Stimulated activated CD4-positive, alpha-beta T cell treated with anti-CD3 and anti-CD28 coated beads, Interleukin-4, amount 100 ng/mL, for 24 hours (primary cell): Measurements from ENCODE around the gene PTGFRN.
"Not testable (repeated sequence)": the region's sequence is repeated elsewhere in the genome, so short reads cannot be mapped to it uniquely, and the experiment has no call there.

Experiments
- DNase-seq: peaks from one replicate; pipeline ENCODE4 v3.0.0-alpha.2; 2020

Gene PTGFRN

DNA sequence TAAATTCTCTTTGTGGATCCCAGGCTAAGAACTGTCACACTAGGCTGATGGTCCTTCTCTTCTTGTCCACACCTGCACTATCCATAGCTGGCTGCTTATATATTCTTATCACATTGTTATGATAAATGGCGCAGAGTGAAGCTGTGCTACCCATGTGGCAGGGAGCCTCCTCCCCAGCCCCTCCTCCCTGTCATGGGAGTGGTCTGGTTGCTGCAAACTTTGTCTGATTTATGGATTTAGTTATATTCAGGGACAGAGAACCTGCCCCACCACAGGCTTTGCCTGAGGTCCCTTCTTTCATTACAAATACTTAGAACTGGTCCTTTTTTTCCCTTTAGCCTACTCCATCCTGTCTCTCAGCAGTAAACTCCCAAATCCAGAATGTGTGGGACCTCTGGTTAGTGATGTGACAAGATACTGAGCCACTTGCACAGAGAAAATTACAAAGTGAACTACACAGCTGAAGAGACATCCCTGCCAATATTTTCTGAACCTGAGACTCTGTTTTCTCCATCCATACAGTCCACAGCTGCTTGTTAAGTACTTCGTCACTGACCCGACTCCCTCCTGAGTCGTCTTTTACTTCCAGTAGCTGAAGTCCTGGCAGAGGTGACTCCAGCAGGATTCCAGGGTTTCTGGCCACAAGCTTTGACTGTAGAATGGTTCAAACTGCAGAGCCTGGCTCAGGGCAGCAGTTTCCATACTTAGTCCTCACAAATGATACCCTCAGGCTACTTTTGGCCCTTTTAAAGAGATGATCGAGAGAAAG is 37.6 kb downstream of the PTGFRN start:
- DNase-seq, result no peak

DNA sequence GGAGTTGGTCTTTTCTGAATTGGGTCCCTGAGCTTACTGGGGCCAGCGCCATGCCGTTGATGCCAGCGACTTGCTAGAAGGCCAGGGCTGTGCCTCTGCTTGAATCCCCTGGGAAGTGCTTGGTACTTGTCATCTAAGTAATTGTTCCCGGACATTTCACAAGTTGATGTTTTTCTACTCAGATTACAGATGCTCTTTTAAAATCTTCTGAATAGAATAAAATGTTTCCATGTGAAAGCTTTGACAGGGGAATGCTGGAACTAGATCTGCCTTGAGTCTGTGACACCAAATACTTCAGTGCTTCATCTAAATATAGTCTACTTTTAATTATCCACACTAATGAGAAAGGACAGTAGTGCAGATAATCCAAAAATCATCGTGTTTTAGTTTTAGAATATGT is 38.3 kb downstream of the PTGFRN start:
- DNase-seq, result no peak

DNA sequence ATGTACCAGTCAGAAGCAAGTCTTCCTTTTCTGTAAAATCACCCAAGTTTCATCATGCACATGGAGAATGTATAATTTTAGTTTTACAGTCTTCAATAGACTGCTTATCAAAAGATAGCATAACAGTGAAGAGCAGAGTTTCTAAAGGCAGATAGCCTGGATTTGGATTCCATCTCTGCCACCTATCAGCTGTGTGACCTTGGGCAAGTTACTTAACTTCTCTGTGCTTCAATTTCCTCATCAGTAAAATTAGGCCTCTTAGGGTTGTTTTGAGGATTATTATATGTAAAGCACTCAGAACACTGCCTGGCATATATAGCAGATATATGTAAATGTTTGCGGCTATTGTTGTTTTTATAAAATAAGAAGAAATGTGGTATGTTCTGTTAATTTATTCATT is 38.9 kb downstream of the PTGFRN start:
- no peak for DNase-seq

GRCh38 chr1:116949213-116949985 is 39.7 kb downstream of the PTGFRN start:
- DNase-seq, result no peak

GRCh38 chr1:116950517-116951199 is 40.9 kb downstream of the PTGFRN start:
- no peak for DNase-seq

DNA sequence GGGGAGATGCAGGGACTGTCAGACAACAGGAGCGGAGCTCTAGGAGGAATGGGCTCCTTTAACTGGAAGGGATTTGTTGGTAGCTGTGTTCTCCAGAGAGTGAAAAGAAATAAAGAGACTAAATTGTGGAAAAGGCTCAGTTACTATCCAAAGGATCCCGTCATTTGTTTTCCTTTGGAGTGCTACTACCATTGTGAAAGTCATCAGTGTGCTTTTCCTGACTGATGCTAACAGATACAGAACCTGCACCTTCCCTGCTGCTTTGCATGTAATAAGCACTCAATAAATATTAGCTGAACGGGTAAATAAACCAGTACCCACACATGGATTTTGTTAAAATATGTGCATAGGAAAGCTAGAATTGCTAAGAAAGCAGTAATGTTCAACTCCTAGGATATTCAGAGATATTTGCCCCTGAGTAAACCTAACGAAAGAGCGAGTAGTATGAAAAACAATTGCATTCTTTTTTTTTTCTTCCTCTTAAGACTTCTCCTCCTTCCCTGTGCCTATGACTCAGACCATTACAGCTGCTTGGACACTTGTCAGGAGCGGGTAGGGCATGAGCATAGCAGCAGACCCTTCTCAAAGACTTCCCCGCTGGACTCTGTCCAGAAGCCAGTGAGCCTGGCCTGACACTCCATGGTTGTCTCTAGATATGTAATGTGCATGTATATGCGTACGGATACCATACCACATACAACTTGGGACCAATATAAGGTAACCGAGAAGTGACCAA is 41.7 kb downstream of the PTGFRN start:
- DNase-seq, result no peak

DNA sequence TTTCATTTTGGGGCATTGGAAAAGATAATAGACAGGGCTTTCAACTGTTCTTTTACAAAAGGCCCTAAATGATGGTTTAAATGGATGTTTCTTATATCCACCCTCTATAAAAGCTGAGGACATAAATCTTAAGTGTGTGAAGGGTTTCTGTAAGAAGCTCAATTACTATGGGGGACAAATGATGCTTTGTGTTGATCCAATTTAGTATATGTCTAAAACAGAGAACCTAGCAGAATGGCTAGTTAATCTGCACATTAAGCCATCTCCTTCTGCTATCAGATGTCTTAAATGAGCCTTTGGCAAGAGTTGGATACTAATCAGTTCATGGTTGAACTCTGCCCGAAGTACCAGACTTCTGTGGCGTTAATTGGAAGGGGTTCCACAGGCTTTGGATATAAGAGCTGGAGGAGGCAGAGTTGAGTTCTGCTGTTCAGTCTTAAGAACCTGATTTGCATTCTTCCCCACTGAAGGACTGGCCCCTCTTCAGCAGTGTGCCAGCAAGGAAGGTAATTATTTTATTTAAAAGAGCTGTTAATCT is 43.1 kb downstream of the PTGFRN start:
- DNase-seq, result no peak

DNA sequence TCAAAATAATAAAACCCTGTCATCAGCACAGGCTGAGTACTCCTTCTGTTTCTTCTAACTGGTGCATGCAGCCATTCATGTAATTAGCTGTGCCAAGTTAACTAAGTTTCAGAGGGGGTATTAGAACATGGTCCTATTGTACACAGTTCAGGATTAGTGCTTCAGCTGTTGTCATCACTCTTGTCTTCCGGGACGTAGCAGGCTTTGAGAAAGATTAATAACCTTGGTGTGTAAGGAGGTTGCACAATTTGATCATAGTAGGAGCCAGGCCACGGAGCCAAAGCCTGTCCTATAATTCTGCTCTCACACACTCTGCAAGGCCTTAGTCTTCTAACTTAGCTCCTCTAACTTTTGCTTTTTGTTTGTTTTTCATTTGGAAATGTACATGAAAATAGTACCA is 44.7 kb downstream of the PTGFRN start:
- no peak for DNase-seq

- no peak for DNase-seq
These were observed 46.7 kb downstream of the PTGFRN start for GRCh38 chr1:116956378-116956777.

- DNase-seq, result no peak
These were observed 47.9 kb downstream of the PTGFRN start for GRCh38 chr1:116957646-116958045.

DNA sequence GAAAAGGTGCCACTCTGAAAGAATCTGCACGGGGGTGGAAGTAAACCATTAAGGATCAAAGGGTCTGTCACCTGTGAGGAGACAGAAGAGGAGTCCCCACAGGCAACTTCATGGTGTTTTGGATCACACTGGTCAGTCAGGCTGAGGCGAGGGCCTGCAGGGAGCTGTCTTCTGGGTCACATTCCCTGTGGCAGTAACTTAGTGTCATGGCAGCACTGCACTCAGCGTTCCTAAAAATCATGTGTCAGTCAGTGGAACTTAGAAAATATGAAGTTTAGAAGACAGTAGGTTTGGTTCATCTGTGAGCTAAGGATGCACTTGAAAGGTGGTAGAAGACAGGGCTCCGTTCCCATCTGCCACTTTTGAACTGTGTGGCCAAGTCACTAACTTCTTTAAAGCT is 48.4 kb downstream of the PTGFRN start:
- no peak for DNase-seq

- DNase-seq, result no peak
These were observed 49.3 kb downstream of the PTGFRN start for GRCh38 chr1:116958977-116959376.

DNA sequence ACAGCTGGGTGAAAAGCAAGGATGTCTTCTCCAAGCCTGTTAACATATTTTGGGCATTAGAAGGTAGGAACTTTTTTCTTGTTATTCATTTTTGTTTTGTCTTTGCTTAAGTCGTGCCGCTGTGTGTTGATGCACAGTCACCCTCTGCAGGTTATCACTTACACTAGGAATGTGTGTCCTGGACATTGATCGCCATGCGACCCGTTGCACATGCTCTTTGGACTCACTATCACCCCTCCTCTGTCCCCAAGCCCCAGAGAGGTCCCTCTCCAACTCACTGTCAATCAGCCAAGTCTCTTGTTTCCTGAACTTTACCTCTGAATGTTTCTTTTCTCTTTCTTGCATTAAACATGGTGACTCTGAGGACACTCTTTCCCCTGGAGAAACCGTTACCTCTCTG is 51.9 kb downstream of the PTGFRN start:
- no peak for DNase-seq

DNA sequence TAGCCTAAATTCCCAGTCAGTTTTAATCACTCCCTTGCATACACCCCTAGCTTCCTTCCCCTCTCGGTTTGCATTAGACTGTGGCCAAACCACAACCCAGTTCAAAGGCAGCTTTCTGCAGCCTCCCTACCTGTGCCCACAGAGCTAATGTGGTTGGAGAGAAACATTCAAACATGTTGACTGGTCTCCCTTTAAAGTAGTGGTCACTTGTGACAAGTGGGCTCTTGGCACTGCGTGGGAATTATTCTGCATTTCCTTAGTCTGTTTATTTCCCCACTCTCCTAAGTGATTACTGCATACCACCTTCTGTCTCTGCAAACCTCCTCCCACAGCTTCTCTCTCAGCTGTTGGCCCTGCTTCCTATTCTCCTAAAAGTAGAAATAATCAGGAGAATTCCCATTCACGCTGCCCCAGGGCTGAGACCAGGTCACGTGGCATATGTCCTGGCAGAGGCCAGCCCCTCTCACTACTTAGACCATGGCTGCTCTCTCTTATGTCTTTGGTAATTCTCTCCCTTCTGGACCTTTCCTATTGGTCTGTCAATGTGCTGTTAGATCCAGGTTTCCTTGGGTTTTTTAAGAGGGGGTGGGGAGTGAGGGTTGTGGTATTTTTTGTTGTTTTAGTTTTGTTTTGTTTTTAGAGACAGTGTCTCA is 53.4 kb downstream of the PTGFRN start:
- DNase-seq, result no peak

- DNase-seq, result no peak
These were observed 57.1 kb downstream of the PTGFRN start for GRCh38 chr1:116966791-116967190.

- DNase-seq, result no peak
These were observed 59.0 kb downstream of the PTGFRN start for GRCh38 chr1:116968724-116969123.

GRCh38 chr1:116971258-116971860 is 61.6 kb downstream of the PTGFRN start:
- DNase-seq, result no peak

GRCh38 chr1:116971965-116972673 is 62.4 kb downstream of the PTGFRN start:
- no peak for DNase-seq

GRCh38 chr1:116972674-116973030 is 62.9 kb downstream of the PTGFRN start:
- no peak for DNase-seq

DNA sequence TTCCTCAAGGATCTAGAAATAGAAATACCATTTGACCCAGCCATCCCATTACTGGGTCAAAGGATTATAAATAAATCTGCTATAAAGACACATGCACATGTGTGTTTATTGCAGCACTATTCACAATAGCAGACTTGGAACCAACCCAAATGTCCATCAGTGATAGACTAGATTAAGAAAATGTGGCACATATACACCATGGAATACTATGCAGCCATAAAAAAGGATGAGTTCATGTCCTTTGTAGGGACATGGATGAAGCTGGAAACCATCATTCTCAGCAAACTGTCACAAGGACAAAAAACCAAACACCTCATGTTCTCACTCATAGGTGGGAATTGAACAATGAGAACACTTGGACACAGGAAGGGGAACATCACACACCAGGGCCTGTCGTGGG is 70.6 kb downstream of the PTGFRN start:
- DNase-seq, result not testable (repeated sequence)

- DNase-seq, result no peak
These were observed 71.9 kb downstream of the PTGFRN start for GRCh38 chr1:116981521-116982037.
